Spinal cord (tissue), 10 donors: Measurements from ENCODE around the gene ADGRE2. TPM values are rescaled to one million over a fixed set of nuclear protein-coding genes. Genes with fewer than 3 reads are reported as not detected.
"Not testable (repeated sequence)": the region's sequence is repeated elsewhere in the genome, so short reads cannot be mapped to it uniquely, and the experiment has no call there.

ENCODE experiments used
- DNase-seq, 6 donors: peaks; one replicate each; pipeline versions ENCODE4 v3.0.0 to v3.0.0-alpha.2; 2013 to 2015; ENCODE audit warnings: low spot score in 6 of 6, low read depth in 4 of 6
- H3K27ac ChIP-seq: one replicate; pipeline ENCODE4 v1.5.1; 2013; ENCODE audit warnings: low read depth, low read length, control low read depth
- H3K27me3 ChIP-seq: one replicate; pipeline ENCODE4 v1.6.1; 2013; ENCODE audit warnings: low read length; ENCODE audit not compliant: control insufficient read depth, insufficient read depth
- H3K36me3 ChIP-seq: one replicate; pipeline ENCODE4 v1.6.1; 2013; ENCODE audit warnings: low read length; ENCODE audit not compliant: control insufficient read depth, insufficient read depth
- H3K4me1 ChIP-seq: one replicate; pipeline ENCODE4 v1.6.1; 2013; ENCODE audit warnings: low read length; ENCODE audit not compliant: control insufficient read depth, insufficient read depth
- H3K4me3 ChIP-seq: one replicate; pipeline ENCODE4 v1.5.1; 2013; ENCODE audit warnings: low read depth, low read length, control low read depth
- H3K9me3 ChIP-seq: one replicate; pipeline ENCODE4 v1.6.1; 2013; ENCODE audit warnings: low read length; ENCODE audit not compliant: control insufficient read depth, insufficient read depth
- WGBS: methylation state at CpG from one replicate; pipeline ENCODE4 v1.1.5; 2013; ENCODE audit warnings: missing lambda C conversion rate; ENCODE audit not compliant: insufficient coverage; 5-methylcytosine and 5-hydroxymethylcytosine counted together
- polyA plus RNA-seq, 2 donors: library from polyadenylated mRNA; unstranded; fragments of 120-200 nt; gene quantifications; one replicate each; pipeline ENCODE4 v1.2.1, GENCODE V29; 2013; ENCODE audit not compliant: insufficient read length in 2 of 2
- total RNA-seq, 2 donors: library from RNA; depleted of rRNA in 1 of 2; stranded (reverse); fragments of 120-200 nt in 1 of 2; fragments of >200 nt in 1 of 2; gene quantifications; one replicate each; pipeline versions ENCODE4 v1.2.3 to v1.2.4, GENCODE V29; 2013 to 2014
- donor health status: healthy.

ADGRE2 gene
- total and polyA plus RNA-seq, 4 donors: 0.33 to 1.3 (median 0.59) TPM

DNA sequence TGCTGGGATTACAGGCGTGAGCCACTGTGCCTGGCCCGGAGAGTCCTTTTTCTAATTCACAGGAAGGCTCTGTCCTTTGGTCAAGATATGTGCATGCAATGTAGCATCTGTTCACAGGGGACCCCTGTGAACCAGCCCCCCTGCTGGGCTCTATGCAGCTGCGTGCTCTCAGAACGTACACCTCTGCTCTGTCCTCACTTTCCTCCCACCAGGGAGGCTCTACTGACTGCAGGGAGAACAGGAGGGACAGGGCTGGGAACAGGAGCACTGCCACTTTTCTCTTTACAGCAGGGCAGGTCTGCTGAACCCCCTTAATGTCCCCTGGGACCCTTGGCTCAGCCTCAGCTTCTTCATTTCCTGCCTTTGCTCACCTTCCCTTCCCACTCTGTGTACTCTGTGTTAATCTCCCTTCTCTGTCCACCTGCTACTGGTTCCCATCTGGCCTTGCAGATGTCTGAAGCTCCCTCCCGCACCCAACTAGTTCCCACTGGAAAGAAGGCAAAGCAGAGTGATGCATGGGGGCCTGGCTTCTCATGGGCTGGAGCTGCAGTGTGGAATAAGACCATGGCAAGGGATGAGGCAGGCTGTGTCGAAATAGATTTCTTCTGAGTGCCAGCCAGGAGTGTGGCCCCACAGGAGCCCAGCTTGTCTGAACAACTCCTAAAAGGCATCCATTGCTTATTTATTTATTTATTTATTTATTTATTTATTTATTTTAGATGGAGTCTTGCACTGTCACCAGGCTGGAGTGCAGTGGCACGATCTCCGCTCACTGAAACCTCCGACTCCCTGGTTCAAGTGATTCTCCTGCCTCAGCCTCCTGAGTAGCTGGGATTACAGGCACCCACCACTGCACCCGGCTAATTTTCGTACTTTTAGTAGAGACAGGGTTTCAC lies 7.2 kb downstream of the ADGRE2 start:
- 70% methylated on average over 7 of the region's 11 CpGs for WGBS
- Histone ChIP-seq H3K36me3 (no peaks in the 10 kb centered on the region), H3K9me3 (no peaks in the 10 kb centered on the region), H3K27ac (no peak overlapping the region), H3K4me3 (no peak overlapping the region), H3K27me3 (peaks cover 5% of the 10 kb centered on the region), H3K4me1 (peaks cover 5% of the 10 kb centered on the region)
- DNase-seq: no peak

DNA sequence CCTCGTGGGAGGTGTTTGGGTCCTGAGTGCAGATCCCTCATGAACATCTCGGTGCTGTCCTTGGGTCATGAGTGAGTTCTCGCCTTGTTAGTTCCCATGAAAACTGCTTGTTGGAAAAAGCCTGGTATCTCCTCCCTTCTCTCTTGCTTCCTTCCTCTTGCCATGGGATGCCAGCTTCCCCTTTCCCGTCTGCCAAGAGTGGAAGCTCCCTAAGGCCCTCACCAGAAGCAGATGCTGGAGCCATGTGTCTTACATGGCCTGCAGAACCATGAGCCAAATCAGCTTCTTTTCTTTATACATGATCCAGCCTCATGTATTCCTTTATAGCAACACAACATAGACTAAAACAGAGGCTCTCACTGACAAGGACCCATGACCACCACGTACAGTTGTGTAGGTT lies 8.2 kb downstream of the ADGRE2 start:
- no peak overlapping the region for H3K27ac ChIP-seq
- DNase-seq: no peak
- WGBS: 78% methylated on average over 4 of the region's 5 CpGs
- H3K4me1 ChIP-seq: no peaks in the 10 kb centered on the region
- H3K9me3 ChIP-seq: no peaks in the 10 kb centered on the region
- H3K27me3 ChIP-seq: no peaks in the 10 kb centered on the region
- H3K36me3 ChIP-seq: no peaks in the 10 kb centered on the region
- H3K4me3 ChIP-seq: no peak overlapping the region

DNA sequence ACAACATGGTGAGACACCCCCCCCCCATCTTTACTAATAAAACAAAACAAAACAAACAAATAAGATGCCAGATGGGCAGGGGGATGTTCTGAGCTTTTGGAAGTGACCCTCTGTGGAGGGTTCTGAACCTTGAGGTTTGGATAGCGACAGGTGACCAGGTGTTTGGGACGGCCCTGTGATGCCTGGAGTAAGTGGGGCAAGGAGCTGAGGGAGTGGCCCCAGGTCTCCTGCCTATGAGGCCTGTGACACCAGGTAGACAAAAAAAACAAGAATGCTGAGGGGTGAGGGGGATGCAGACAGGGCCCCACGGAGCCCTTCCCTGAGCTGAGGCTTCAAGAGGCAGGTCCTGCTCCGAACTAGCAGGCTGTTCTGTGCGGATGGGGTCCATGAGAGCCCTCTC lies 9.2 kb downstream of the ADGRE2 start:
- no peak overlapping the region for H3K27ac ChIP-seq
- H3K4me1 ChIP-seq: no peaks in the 10 kb centered on the region
- no peaks in the 10 kb centered on the region for H3K36me3 ChIP-seq
- no peaks in the 10 kb centered on the region for H3K9me3 ChIP-seq
- DNase-seq: no peak
- WGBS: 84% methylated on average over 5 of the region's 5 CpGs
- H3K4me3 ChIP-seq: no peak overlapping the region
- H3K27me3 ChIP-seq: no peaks in the 10 kb centered on the region

DNA sequence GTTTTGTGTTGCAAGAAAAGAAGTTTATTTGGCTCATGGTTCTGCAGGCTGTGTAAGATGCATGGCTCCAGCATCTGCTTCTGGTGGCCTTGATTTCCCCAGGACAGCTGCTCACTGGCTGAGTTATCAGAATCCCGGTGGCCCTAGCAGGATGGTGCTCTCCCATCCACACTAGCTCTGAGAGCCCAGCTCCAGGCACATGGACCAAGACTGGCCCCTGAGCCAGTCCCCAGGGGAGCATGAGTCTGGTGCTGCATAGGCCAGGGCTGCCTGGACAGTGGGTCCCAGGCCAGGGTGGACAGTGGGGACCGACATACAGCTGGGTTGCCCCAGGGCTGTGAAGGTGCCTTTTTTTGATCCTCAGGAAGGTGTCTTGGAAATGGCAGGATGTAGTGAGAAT lies 10.4 kb downstream of the ADGRE2 start:
- H3K27me3 ChIP-seq: no peaks in the 10 kb centered on the region
- WGBS: 70% methylated on average over 2 of the region's 2 CpGs
- no peaks in the 10 kb centered on the region for H3K36me3 ChIP-seq

DNA sequence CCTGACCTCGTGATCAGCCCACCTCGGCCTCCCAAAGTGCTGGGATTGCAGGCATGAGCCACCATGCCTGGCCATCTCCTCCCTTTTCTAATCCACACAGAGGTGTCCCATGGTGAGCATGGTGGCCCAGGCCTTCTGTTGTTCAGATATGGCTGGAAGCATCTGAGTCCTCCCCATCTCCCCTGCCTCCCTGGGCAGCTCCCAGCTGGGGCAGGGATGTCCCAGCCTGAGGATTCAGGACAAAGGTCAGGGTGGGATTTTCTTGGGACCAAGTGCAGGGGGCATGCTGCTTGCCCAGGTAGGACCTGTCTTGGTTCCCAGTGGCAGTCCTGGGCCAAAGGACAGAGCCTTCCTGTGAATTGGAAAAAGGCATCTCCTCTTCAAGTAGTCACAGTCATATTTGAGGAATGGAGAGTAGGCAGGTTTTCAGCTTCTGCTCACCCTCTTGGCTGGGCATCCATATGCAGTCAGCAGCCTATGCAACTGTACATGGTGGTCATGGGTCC lies 10.8 kb downstream of the ADGRE2 start:
- Histone ChIP-seq H3K9me3 (no peaks in the 10 kb centered on the region), H3K36me3 (no peaks in the 10 kb centered on the region), H3K27me3 (no peaks in the 10 kb centered on the region), H3K4me3 (no peak overlapping the region), H3K27ac (no peak overlapping the region), H3K4me1 (no peaks in the 10 kb centered on the region)
- DNase-seq: no peak
- 90% methylated on average over 2 of the region's 2 CpGs for WGBS

More for the DNA sequence above, 10.4 kb downstream of the ADGRE2 start:
- H3K4me1 ChIP-seq: no peaks in the 10 kb centered on the region
- DNase-seq: no peak
- H3K4me3 ChIP-seq: no peak overlapping the region
- no peaks in the 10 kb centered on the region for H3K9me3 ChIP-seq
- H3K27ac ChIP-seq: no peak overlapping the region

DNA sequence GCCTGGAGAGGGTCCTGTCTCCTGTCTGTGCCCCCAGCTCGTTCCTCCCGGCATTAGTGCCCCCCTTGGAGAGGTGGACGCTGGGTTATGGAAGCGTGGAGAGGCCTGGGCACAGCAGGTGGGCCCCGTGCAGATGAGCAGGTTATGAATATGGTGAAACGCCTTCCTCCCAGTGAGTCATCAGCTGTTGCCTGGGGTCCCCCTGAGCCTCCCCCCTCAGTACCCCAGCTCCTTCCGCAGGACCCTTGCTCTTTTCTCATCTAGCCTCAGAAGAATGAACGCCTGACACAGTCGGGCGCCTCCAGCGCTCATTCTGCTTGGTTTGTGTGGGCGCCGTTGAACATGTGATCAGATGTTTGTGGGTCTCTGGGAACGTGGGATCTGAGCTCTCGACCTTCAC lies 12.5 kb downstream of the ADGRE2 start:
- H3K4me3 ChIP-seq, H3K9me3 ChIP-seq, DNase-seq, H3K36me3 ChIP-seq, H3K27ac ChIP-seq, H3K27me3 ChIP-seq, H3K4me1 ChIP-seq: not testable (repeated sequence)
- WGBS: 80% methylated on average over 2 of the region's 15 CpGs

DNA sequence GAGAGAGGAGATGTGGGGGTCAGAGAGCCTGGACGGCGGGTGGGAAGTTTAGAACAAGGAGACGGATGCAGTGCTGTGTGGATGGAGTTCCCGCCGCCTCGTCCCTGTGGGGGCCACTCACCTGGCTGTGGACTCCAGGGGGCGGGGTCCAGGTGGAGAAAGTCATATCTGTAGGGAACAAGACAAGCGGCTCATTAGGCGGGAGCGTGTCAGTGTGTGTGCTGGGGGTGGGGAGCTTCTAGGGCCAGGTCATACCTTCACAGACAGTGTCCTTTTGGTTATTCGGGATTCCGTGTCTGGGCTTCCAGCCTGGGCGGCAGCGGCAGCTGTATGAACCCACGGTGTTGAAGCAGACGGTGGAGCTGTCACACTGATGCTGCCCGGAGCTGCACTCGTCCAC lies 13.0 kb downstream of the ADGRE2 start:
- WGBS: no CpG with 5 or more reads among the region's 18 CpGs
- not testable (repeated sequence) for H3K4me3 ChIP-seq, H3K9me3 ChIP-seq, DNase-seq, H3K27me3 ChIP-seq, H3K36me3 ChIP-seq, H3K4me1 ChIP-seq, H3K27ac ChIP-seq

DNA sequence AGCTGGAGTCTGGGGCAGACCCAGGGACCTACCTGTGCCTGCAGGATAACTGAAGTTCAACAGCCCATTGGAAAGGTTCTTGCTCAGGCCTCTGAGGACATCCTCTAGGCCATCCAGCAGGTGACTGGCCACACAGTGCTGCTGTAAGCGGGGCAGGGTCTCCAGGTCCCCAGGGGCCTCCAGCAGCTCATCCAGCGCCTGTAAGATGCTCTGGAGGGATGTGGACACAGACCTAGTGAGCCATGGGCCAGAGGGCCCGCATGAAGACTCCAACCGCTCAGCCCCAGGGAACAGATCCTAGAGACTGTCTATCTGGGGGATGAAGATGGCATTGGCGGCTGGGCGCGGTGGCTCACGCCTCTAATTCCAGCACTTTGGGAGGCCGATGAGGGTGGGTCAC lies 14.0 kb downstream of the ADGRE2 start:
- Histone ChIP-seq H3K27me3 (no peaks in the 10 kb centered on the region), H3K4me3 (no peak overlapping the region), H3K36me3 (no peaks in the 10 kb centered on the region), H3K27ac (no peak overlapping the region), H3K9me3 (no peaks in the 10 kb centered on the region), H3K4me1 (no peaks in the 10 kb centered on the region)
- no peak for DNase-seq
- 95% methylated on average over 9 of the region's 9 CpGs for WGBS

DNA sequence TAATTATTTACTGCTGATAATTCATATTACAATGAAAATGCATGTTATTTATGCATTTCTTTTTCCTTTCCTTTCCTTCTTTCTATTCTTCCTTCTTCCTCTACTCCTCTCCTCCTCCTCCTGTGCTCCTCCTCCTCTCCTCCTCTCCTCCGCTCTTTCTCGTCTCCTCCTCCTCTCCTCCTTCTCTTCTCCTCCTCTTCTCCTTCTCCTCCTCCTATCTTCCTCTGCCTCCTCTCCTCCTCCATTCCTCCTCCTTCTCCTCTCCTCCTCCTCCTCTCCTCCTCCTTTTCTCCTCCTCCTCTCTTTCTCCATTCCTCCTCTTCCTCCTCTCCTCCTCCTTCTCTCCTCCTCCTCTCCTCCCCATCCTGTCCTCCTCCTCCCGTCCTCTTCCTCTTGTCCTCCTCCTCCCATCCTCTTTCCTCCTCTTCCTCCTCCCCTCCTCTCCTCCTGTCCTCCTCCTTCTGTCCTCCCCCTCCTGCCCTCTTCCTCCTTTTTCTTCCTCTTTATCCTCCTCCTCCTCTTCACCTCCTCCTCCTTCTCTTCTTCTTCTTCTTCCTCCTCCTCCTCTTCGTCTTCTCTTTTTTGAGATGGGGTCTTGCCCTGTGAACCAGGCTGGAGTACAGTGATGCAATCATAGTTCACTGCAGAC lies 14.7 kb downstream of the ADGRE2 start:
- WGBS: 77% methylated on average over 4 of the region's 4 CpGs
- Histone ChIP-seq H3K27me3 (no peaks in the 10 kb centered on the region), H3K36me3 (no peaks in the 10 kb centered on the region), H3K27ac (no peak overlapping the region), H3K4me3 (no peak overlapping the region), H3K9me3 (no peaks in the 10 kb centered on the region), H3K4me1 (no peaks in the 10 kb centered on the region)
- no peak for DNase-seq

DNA sequence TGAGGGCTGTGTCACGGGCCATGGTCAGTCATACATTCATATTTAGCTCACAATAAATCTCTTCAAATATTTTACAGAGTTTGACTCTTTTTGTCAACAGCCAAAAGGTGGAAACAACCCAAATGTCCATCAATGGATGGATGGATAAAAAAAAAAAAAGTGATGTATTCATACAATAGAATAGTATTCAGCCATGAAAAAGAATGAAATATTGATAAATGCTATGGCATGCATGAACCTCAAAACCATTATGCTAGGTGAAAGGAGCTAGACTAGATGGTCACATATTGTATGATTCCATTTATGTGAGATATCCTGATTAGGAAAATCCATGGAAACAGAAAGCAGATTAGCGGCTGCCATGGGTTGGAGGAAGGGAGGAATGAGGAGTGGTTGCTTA lies 16.2 kb downstream of the ADGRE2 start:
- H3K4me3 ChIP-seq: no peak overlapping the region
- H3K36me3 ChIP-seq: no peaks in the 10 kb centered on the region
- H3K27me3 ChIP-seq: no peaks in the 10 kb centered on the region
- DNase-seq: no peak
- H3K27ac ChIP-seq: no peak overlapping the region
- no peaks in the 10 kb centered on the region for H3K4me1 ChIP-seq
- no peaks in the 10 kb centered on the region for H3K9me3 ChIP-seq
- WGBS: 70% methylated on average over 2 of the region's 2 CpGs
